Stimulated activated CD4-positive, alpha-beta T cell treated with anti-CD3 and anti-CD28 coated beads, Interleukin-4, amount 100 ng/mL, for 48 hours (primary cell): ENCODE results near the gene MAPK8IP2.
"Not testable (repeated sequence)": the region's sequence is repeated elsewhere in the genome, so short reads cannot be mapped to it uniquely, and the experiment has no call there.

Experiments
- DNase-seq, 2 donors: peaks; one replicate each; pipeline ENCODE4 v3.0.0-alpha.2; 2020; ENCODE audit warnings: low read depth in 2 of 2

Gene MAPK8IP2

GRCh38 chr22:50635591-50635990 is 35.0 kb downstream of the MAPK8IP2 start:
- no peak for DNase-seq

- DNase-seq, result not testable (repeated sequence)
Measured at GRCh38 chr22:50640296-50640695, 39.7 kb downstream of the MAPK8IP2 start.

- no peak for DNase-seq
Measured at GRCh38 chr22:50640857-50641647, 40.5 kb downstream of the MAPK8IP2 start.

GRCh38 chr22:50641696-50642607 is 41.4 kb downstream of the MAPK8IP2 start:
- DNase-seq, result no peak

- DNase-seq, result not testable (repeated sequence)
Measured at GRCh38 chr22:50643021-50643820, 42.6 kb downstream of the MAPK8IP2 start.

GRCh38 chr22:50643821-50644101 is 43.2 kb downstream of the MAPK8IP2 start:
- DNase-seq, result not testable (repeated sequence)

GRCh38 chr22:50653256-50653655 is 52.7 kb downstream of the MAPK8IP2 start:
- no peak for DNase-seq

- not testable (repeated sequence) for DNase-seq
Measured at GRCh38 chr22:50654664-50655063, 54.1 kb downstream of the MAPK8IP2 start.

- DNase-seq, result no peak
Measured at GRCh38 chr22:50656122-50657070, 55.8 kb downstream of the MAPK8IP2 start.

GRCh38 chr22:50657925-50658324 is 57.3 kb downstream of the MAPK8IP2 start:
- no peak for DNase-seq

GRCh38 chr22:50659711-50660110 is 59.1 kb downstream of the MAPK8IP2 start:
- not testable (repeated sequence) for DNase-seq

- DNase-seq, result no peak
Measured at GRCh38 chr22:50660306-50660705, 59.7 kb downstream of the MAPK8IP2 start.
